Measurements from ENCODE around the gene FYN. TPM values are rescaled to one million over a fixed set of nuclear protein-coding genes. Genes with fewer than 3 reads are reported as not detected.
"Not testable (repeated sequence)": the region's sequence is repeated elsewhere in the genome, so short reads cannot be mapped to it uniquely, and the experiment has no call there.

FYN gene
- total RNA-seq, 1 experiment from 2014 or later: 34.3 TPM

DNA sequence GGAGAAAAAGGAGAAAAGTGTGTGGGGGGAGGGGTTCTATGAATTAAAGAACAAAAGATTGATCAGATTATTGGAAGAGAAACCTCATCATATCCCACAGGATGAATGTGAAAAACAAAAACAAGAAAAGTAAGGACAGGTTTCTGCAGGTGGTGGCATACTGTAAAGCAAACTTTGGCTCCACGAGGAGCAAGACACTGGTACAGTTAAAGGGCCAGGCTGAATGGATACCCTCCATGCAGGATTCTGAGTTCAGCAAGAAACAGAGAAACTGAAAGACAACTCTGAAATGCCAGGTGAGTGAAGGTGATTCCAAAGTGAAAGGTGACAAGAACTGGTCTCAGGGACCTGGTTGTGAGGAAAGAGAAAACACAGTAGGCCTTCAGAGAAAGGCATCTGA, 37.4 kb downstream of the FYN start:
- no peaks in the 10 kb centered on the region for H3K4me1 ChIP-seq (ENCODE audit: insufficient read depth, low read length, poor library complexity, severe bottlenecking)
- DNase-seq (ENCODE audit: low spot score): no peak
- H3K4me3 ChIP-seq (ENCODE audit: low read depth, low read length, poor library complexity, severe bottlenecking): no peak overlapping the region
- no peak overlapping the region for H3K27ac ChIP-seq (ENCODE audit: low read depth, low read length, poor library complexity, severe bottlenecking)
- no peak for TF ChIP-seq CTCF (conservative IDR thresholded peaks at IDR 0.05; ENCODE audit: low read depth, low read length)
- TF ChIP-seq EZH2 (IDR thresholded peaks at IDR 0.05; ENCODE audit: borderline replicate concordance, low read depth, low read length, poor library complexity, severe bottlenecking): no peak
- no peaks in the 10 kb centered on the region for H3K36me3 ChIP-seq (ENCODE audit: insufficient read depth, low read length, poor library complexity, severe bottlenecking)
- ChIA-PET CTCF (no interaction called here), POLR2A (ENCODE audit: low non-redundant PET) (no interaction called here)
- no TSS peak for BruUV-seq (replicated peaks)
- H3K9me3 ChIP-seq (ENCODE audit: low read depth, low read length, poor library complexity, severe bottlenecking): no peaks in the 10 kb centered on the region
- intact Hi-C loops (cut with micrococcal nuclease; ENCODE audit: unreplicated experiment): no loop called here
- no peaks in the 10 kb centered on the region for H3K27me3 ChIP-seq (replicated peaks; ENCODE audit: insufficient read depth, low read depth, low read length, poor library complexity)

DNA sequence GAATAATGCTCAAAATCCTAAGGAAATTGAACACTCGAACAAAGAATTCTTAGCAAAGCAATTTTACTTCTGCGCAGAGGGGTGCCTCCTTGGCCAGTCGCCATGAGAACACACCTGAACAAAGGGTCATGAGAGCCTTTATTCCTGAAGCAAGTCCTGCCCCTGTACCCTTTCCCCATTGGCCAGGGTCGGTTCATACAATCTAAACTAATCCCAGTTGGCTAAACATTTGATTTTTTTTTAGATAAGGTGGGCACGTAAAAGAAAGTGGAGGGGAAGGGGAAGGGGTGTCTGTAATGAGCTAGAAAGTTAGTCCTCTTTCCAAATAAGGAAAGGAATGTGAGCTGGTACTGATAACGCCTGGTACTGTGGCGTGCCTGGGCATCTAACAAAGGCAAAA, 37.9 kb downstream of the FYN start:
- POLR2A ChIA-PET (ENCODE audit: low non-redundant PET); BruUV-seq (replicated peaks); H3K27ac ChIP-seq (ENCODE audit: low read depth, low read length, poor library complexity, severe bottlenecking); H3K36me3 ChIP-seq (ENCODE audit: insufficient read depth, low read length, poor library complexity, severe bottlenecking); CTCF ChIA-PET; DNase-seq (ENCODE audit: low spot score); H3K4me3 ChIP-seq (ENCODE audit: low read depth, low read length, poor library complexity, severe bottlenecking); H3K4me1 ChIP-seq (ENCODE audit: insufficient read depth, low read length, poor library complexity, severe bottlenecking); H3K27me3 ChIP-seq (replicated peaks; ENCODE audit: insufficient read depth, low read depth, low read length, poor library complexity); H3K9me3 ChIP-seq (ENCODE audit: low read depth, low read length, poor library complexity, severe bottlenecking); intact Hi-C loops (cut with micrococcal nuclease; ENCODE audit: unreplicated experiment): not testable (repeated sequence)

- TF ChIP-seq CTCF (conservative IDR thresholded peaks at IDR 0.05; ENCODE audit: low read depth, low read length): no peak
- TF ChIP-seq EZH2 (IDR thresholded peaks at IDR 0.05; ENCODE audit: borderline replicate concordance, low read depth, low read length, poor library complexity, severe bottlenecking): no peak
- Histone ChIP-seq H3K9me3 (ENCODE audit: low read depth, low read length, poor library complexity, severe bottlenecking) (no peaks in the 10 kb centered on the region), H3K36me3 (ENCODE audit: insufficient read depth, low read length, poor library complexity, severe bottlenecking) (no peaks in the 10 kb centered on the region), H3K27me3 (replicated peaks; ENCODE audit: insufficient read depth, low read depth, low read length, poor library complexity) (no peaks in the 10 kb centered on the region), H3K4me1 (ENCODE audit: insufficient read depth, low read length, poor library complexity, severe bottlenecking) (no peaks in the 10 kb centered on the region), H3K27ac (ENCODE audit: low read depth, low read length, poor library complexity, severe bottlenecking) (no peak overlapping the region), H3K4me3 (ENCODE audit: low read depth, low read length, poor library complexity, severe bottlenecking) (no peak overlapping the region)
- ChIA-PET CTCF (no interaction called here), POLR2A (ENCODE audit: low non-redundant PET) (no interaction called here)
- no peak for DNase-seq (ENCODE audit: low spot score)
- intact Hi-C loops (cut with micrococcal nuclease; ENCODE audit: unreplicated experiment): no loop called here
- BruUV-seq (replicated peaks): no TSS peak
Measured at GRCh38 chr6:111834356-111834755, 38.9 kb downstream of the FYN start.

DNA sequence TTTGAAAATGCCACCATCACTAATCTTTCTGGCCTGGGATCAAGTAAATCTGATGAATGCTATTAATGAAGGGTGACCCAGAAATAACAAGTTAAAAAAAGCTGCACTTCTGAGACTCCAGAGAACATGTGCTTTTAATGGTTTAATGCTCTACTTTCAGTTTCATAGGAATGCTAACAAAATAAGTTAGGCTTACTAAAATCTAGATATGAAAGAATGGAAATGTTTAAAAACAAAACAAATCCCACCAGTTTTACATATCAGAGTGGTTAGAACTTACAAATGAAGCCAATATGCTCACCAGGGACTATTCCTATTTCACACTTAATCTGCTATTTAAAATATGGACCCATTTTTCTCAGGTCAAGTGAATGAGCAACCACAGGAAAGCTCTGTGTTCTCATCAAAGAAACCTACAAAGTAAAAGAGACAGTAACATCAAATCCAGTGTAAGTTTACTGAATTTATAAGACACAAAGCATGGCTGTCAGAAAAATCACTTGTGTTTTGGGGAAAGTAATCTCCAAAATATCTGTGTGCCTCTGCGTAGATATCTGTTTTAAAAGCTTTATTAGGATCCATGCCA, 40.3 kb downstream of the FYN start:
- BruUV-seq (replicated peaks): no TSS peak
- H3K4me1 ChIP-seq (ENCODE audit: insufficient read depth, low read length, poor library complexity, severe bottlenecking): no peaks in the 10 kb centered on the region
- DNase-seq (ENCODE audit: low spot score): no peak
- no peaks in the 10 kb centered on the region for H3K9me3 ChIP-seq (ENCODE audit: low read depth, low read length, poor library complexity, severe bottlenecking)
- intact Hi-C loops (cut with micrococcal nuclease; ENCODE audit: unreplicated experiment): no loop called here
- no peak overlapping the region for H3K27ac ChIP-seq (ENCODE audit: low read depth, low read length, poor library complexity, severe bottlenecking)
- ChIA-PET POLR2A (ENCODE audit: low non-redundant PET) (no interaction called here), CTCF (no interaction called here)
- H3K36me3 ChIP-seq (ENCODE audit: insufficient read depth, low read length, poor library complexity, severe bottlenecking): no peaks in the 10 kb centered on the region
- no peak for TF ChIP-seq CTCF (conservative IDR thresholded peaks at IDR 0.05; ENCODE audit: low read depth, low read length)
- no peak for TF ChIP-seq EZH2 (IDR thresholded peaks at IDR 0.05; ENCODE audit: borderline replicate concordance, low read depth, low read length, poor library complexity, severe bottlenecking)
- H3K27me3 ChIP-seq (replicated peaks; ENCODE audit: insufficient read depth, low read depth, low read length, poor library complexity): no peaks in the 10 kb centered on the region
- no peak overlapping the region for H3K4me3 ChIP-seq (ENCODE audit: low read depth, low read length, poor library complexity, severe bottlenecking)
